ENCODE results near the gene HSPB8. TPM values are rescaled to one million over a fixed set of nuclear protein-coding genes. Genes with fewer than 3 reads are reported as not detected.

Gene HSPB8
- polyA plus RNA-seq, 1 donor from 2014 or later: not detected

- no peak overlapping the region for H3K4me3 ChIP-seq (ENCODE audit: low read length)
- H3K9me3 ChIP-seq (ENCODE audit: low read length): no peaks in the 10 kb centered on the region
- H3K27me3 ChIP-seq (ENCODE audit: insufficient read depth, low read depth, low read length): no peaks in the 10 kb centered on the region
- H3F3A ChIP-seq (ENCODE audit: insufficient read depth, low read length, poor library complexity, severe bottlenecking): no peaks in the 10 kb centered on the region
- no peak overlapping the region for H3K9ac ChIP-seq (ENCODE audit: low read length)
- no peak overlapping the region for H3K27ac ChIP-seq (ENCODE audit: low read length)
- H2AFZ ChIP-seq (ENCODE audit: low read depth, low read length): no peak overlapping the region
- no peaks in the 10 kb centered on the region for H3K9me2 ChIP-seq (ENCODE audit: insufficient read depth, low read length)
- TF ChIP-seq EP300 (conservative IDR thresholded peaks at IDR 0.05; ENCODE audit: poor library complexity, severe bottlenecking): no peak
- no peak for TF ChIP-seq EZH2 (IDR thresholded peaks at IDR 0.05; ENCODE audit: borderline replicate concordance, insufficient read depth, low read length, poor library complexity, severe bottlenecking)
- TF ChIP-seq REST (IDR thresholded peaks at IDR 0.05; ENCODE audit: borderline replicate concordance): no peak
- TF ChIP-seq CTCF (IDR thresholded peaks at IDR 0.05; ENCODE audit: poor library complexity, severe bottlenecking): no peak
- no peak for TF ChIP-seq SMC3 (conservative IDR thresholded peaks at IDR 0.05; ENCODE audit: poor library complexity)
- no peak for TF ChIP-seq RAD21 (conservative IDR thresholded peaks at IDR 0.05)
- TF ChIP-seq POLR2AphosphoS5 (IDR thresholded peaks at IDR 0.05): no peak
- TF ChIP-seq MXI1 (conservative IDR thresholded peaks at IDR 0.05; ENCODE audit: poor library complexity, severe bottlenecking): no peak
- H4K20me1 ChIP-seq (ENCODE audit: insufficient read depth): no peaks in the 10 kb centered on the region
- no peaks in the 10 kb centered on the region for H3K79me2 ChIP-seq (replicated peaks; ENCODE audit: insufficient read depth, low read length)
- H3K4me2 ChIP-seq (ENCODE audit: low read length): no peak overlapping the region
- no peaks in the 10 kb centered on the region for H3K36me3 ChIP-seq (ENCODE audit: insufficient read depth, low read length)
Observed at GRCh38 chr12:119179335-119180021, 747 bp downstream of the HSPB8 start.

GRCh38 chr12:119180380-119181040, 1.8 kb downstream of the HSPB8 start:
- Histone ChIP-seq H3K9ac (ENCODE audit: low read length) (no peak overlapping the region), H3K27ac (ENCODE audit: low read length) (no peak overlapping the region), H2AFZ (ENCODE audit: low read depth, low read length) (no peak overlapping the region), H3K4me2 (ENCODE audit: low read length) (no peak overlapping the region), H3K9me3 (ENCODE audit: low read length) (no peaks in the 10 kb centered on the region), H3K9me2 (ENCODE audit: insufficient read depth, low read length) (no peaks in the 10 kb centered on the region), H3K27me3 (ENCODE audit: insufficient read depth, low read depth, low read length) (no peaks in the 10 kb centered on the region), H3K4me3 (ENCODE audit: low read length) (no peak overlapping the region), H4K20me1 (ENCODE audit: insufficient read depth) (no peaks in the 10 kb centered on the region), H3K79me2 (replicated peaks; ENCODE audit: insufficient read depth, low read length) (no peaks in the 10 kb centered on the region), H3F3A (ENCODE audit: insufficient read depth, low read length, poor library complexity, severe bottlenecking) (no peaks in the 10 kb centered on the region), H3K36me3 (ENCODE audit: insufficient read depth, low read length) (no peaks in the 10 kb centered on the region)
- TF ChIP-seq CTCF (IDR thresholded peaks at IDR 0.05; ENCODE audit: poor library complexity, severe bottlenecking) (no peak), SMC3 (conservative IDR thresholded peaks at IDR 0.05; ENCODE audit: poor library complexity) (no peak), EP300 (conservative IDR thresholded peaks at IDR 0.05; ENCODE audit: poor library complexity, severe bottlenecking) (no peak), TAF1 (IDR thresholded peaks at IDR 0.05; ENCODE audit: low read depth) (no peak), RAD21 (conservative IDR thresholded peaks at IDR 0.05) (no peak), MXI1 (conservative IDR thresholded peaks at IDR 0.05; ENCODE audit: poor library complexity, severe bottlenecking) (no peak), POLR2AphosphoS5 (IDR thresholded peaks at IDR 0.05) (no peak), EZH2 (IDR thresholded peaks at IDR 0.05; ENCODE audit: borderline replicate concordance, insufficient read depth, low read length, poor library complexity, severe bottlenecking) (no peak), REST (IDR thresholded peaks at IDR 0.05; ENCODE audit: borderline replicate concordance) (no peak)
